Measurements from ENCODE around the gene SLC25A33.

DNA sequence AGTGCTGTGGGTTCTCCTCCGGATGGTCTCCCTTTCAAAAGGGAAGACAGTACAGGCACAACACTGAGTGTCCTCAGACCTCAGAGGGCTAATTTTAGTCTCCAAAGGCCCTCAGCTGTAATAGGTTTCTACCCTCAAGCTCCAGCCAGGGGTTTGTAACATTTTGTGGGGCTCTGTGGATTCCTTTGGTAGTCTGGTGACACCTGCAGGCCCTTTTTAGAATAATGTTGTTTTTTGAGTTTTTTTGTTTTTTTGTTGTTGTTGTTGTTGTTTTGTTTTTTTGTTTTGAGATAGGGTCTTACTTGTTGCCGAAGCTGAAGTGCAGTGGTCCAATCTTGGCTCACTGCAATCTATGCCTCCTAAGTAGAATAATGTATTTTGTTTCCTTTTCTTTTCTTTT is 34.5 kb downstream of the SLC25A33 start:
- TF ChIP-seq, protein P1, sequence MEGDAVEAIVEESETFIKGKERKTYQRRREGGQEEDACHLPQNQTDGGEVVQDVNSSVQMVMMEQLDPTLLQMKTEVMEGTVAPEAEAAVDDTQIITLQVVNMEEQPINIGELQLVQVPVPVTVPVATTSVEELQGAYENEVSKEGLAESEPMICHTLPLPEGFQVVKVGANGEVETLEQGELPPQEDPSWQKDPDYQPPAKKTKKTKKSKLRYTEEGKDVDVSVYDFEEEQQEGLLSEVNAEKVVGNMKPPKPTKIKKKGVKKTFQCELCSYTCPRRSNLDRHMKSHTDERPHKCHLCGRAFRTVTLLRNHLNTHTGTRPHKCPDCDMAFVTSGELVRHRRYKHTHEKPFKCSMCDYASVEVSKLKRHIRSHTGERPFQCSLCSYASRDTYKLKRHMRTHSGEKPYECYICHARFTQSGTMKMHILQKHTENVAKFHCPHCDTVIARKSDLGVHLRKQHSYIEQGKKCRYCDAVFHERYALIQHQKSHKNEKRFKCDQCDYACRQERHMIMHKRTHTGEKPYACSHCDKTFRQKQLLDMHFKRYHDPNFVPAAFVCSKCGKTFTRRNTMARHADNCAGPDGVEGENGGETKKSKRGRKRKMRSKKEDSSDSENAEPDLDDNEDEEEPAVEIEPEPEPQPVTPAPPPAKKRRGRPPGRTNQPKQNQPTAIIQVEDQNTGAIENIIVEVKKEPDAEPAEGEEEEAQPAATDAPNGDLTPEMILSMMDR (IDR thresholded peaks at IDR 0.05) = peak; percentile 20 to 53 (median 38)
- no peak for TF ChIP-seq POLR2A (IDR thresholded peaks at IDR 0.05)

Data from uterus (tissue), 2 donors.